Tibial nerve (tissue), 4 donors: ENCODE data around the gene PPP2R2D. TPM values are rescaled to one million over a fixed set of nuclear protein-coding genes. Genes with fewer than 3 reads are reported as not detected.

Experiments
- DNase-seq, 2 donors: peaks; one replicate each; pipeline ENCODE4 v3.0.0-alpha.2; 2019; ENCODE audit warnings: low spot score in 2 of 2
- H3K27ac ChIP-seq, 4 donors: fragments of 200-600 bp; sonication (generic) in 3 of 4; one replicate each; pipeline ENCODE4 v1.5.1; 2017 to 2019; ENCODE audit warnings: mild to moderate bottlenecking in 1 of 4
- H3K27me3 ChIP-seq, 2 donors: fragments of 200-600 bp; sonication (generic) in 1 of 2; one replicate each; pipeline versions ENCODE4 v1.5.1 to v1.6.0; 2017 to 2019
- H3K36me3 ChIP-seq, 3 donors: fragments of 200-600 bp; sonication (generic); one replicate each; pipeline ENCODE4 v1.5.1; 2018 to 2019
- H3K4me1 ChIP-seq, 4 donors: fragments of 200-600 bp; sonication (generic) in 3 of 4; one replicate each; pipeline ENCODE4 v1.5.1; 2017 to 2019
- H3K4me3 ChIP-seq, 4 donors: fragments of 200-600 bp; sonication (generic) in 3 of 4; one replicate each; pipeline ENCODE4 v1.5.1; 2017 to 2019; ENCODE audit warnings: mild to moderate bottlenecking in 1 of 4, moderate library complexity in 1 of 4
- H3K9me3 ChIP-seq, 4 donors: fragments of 200-600 bp; sonication (generic) in 3 of 4; one replicate each; pipeline ENCODE4 v1.5.1; 2017 to 2019
- EP300 ChIP-seq, 2 donors: sonication (generic); formaldehyde crosslinking; IDR thresholded peaks; one replicate each; pipeline ENCODE4 v1.6.1; 2017; ENCODE audit warnings: antibody characterized with exemption in 2 of 2, mild to moderate bottlenecking in 1 of 2
- POLR2A ChIP-seq, 2 donors: fragments of 450-650 bp; IDR thresholded peaks; one replicate each; pipeline ENCODE4 v1.6.1; 2017; ENCODE audit warnings: antibody characterized with exemption in 2 of 2, mild to moderate bottlenecking in 2 of 2, moderate library complexity in 2 of 2
- WGBS, 2 donors: methylation state at CpG; one replicate each; pipeline ENCODE4 v1.1.5; 2018; 5-methylcytosine and 5-hydroxymethylcytosine counted together
- total RNA-seq, 4 donors: library from RNA; depleted of rRNA; stranded (reverse); fragments of >200 nt; gene quantifications; one replicate each; pipeline ENCODE4 v1.1.0, GENCODE V29; 2016
- TF ChIP-seq, protein P1 (sequence below), 5 experiments: fragments of 200-600 bp in 3 of 5; fragments of 450-650 bp in 2 of 5; sonication (generic) in 3 of 5; IDR thresholded peaks; one replicate each; pipeline ENCODE4 v1.5.1; 2016 to 2019; ENCODE audit warnings: antibody characterized with exemption in 5 of 5, mild to moderate bottlenecking in 3 of 5, moderate library complexity in 2 of 5

Gene PPP2R2D
- total RNA-seq, 4 donors from 2014 or later = 22.9 to 35.1 (median 28.9) TPM

DNA sequence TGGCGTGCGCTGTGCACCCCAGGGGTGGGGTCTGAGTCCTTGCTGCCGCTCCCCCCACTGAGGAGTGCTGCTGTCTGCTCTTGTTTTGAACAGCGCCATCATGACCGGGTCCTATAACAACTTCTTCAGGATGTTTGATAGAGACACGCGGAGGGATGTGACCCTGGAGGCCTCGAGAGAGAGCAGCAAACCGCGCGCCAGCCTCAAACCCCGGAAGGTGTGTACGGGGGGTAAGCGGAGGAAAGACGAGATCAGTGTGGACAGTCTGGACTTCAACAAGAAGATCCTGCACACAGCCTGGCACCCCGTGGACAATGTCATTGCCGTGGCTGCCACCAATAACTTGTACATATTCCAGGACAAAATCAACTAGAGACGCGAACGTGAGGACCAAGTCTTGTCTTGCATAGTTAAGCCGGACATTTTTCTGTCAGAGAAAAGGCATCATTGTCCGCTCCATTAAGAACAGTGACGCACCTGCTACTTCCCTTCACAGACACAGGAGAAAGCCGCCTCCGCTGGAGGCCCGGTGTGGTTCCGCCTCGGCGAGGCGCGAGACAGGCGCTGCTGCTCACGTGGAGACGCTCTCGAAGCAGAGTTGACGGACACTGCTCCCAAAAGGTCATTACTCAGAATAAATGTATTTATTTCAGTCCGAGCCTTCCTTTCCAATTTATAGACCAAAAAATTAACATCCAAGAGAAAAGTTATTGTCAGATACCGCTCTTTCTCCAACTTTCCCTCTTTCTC, 55.0 kb downstream of the PPP2R2D start:
- no peak for TF ChIP-seq POLR2A (IDR thresholded peaks at IDR 0.05)
- TF ChIP-seq, protein P1, sequence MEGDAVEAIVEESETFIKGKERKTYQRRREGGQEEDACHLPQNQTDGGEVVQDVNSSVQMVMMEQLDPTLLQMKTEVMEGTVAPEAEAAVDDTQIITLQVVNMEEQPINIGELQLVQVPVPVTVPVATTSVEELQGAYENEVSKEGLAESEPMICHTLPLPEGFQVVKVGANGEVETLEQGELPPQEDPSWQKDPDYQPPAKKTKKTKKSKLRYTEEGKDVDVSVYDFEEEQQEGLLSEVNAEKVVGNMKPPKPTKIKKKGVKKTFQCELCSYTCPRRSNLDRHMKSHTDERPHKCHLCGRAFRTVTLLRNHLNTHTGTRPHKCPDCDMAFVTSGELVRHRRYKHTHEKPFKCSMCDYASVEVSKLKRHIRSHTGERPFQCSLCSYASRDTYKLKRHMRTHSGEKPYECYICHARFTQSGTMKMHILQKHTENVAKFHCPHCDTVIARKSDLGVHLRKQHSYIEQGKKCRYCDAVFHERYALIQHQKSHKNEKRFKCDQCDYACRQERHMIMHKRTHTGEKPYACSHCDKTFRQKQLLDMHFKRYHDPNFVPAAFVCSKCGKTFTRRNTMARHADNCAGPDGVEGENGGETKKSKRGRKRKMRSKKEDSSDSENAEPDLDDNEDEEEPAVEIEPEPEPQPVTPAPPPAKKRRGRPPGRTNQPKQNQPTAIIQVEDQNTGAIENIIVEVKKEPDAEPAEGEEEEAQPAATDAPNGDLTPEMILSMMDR (IDR thresholded peaks at IDR 0.05) = no peak
- no peak for TF ChIP-seq EP300 (IDR thresholded peaks at IDR 0.05)
- Histone ChIP-seq H3K36me3 (peaks cover 0 to 85% (median 2%) of the 10 kb centered on the region in 3 donors), H3K4me3 (no peak overlapping the region), H3K4me1 (no peaks in the 10 kb centered on the region), H3K27ac (no peak overlapping the region), H3K27me3 (no peaks in the 10 kb centered on the region), H3K9me3 (no peaks in the 10 kb centered on the region)
- WGBS, 2 donors = 93 to 94% methylated on average over 38 of the region's 38 CpGs
- no peak for DNase-seq

DNA sequence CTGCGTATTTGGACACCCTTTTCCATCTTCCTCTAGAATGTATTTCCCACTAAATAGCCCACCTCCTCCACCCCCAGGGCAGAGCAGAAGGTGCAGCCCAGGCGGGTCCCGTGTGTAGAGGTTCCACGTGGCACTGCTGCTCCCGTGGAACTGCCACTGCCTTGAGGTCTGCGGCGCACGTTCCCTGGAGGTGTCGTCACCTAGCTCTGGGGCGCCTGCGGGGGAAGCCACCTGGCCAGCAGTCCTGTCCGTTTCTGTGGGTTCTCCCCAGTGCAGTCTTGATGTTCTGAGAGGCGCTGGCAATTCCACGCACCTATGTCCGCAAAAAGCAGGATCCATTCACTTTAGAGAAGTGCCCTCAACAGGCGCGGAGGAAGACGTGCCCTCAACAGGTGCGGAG, 59.0 kb downstream of the PPP2R2D start:
- H3K36me3 ChIP-seq = peaks cover 0 to 93% (median 2%) of the 10 kb centered on the region in 3 donors

DNA sequence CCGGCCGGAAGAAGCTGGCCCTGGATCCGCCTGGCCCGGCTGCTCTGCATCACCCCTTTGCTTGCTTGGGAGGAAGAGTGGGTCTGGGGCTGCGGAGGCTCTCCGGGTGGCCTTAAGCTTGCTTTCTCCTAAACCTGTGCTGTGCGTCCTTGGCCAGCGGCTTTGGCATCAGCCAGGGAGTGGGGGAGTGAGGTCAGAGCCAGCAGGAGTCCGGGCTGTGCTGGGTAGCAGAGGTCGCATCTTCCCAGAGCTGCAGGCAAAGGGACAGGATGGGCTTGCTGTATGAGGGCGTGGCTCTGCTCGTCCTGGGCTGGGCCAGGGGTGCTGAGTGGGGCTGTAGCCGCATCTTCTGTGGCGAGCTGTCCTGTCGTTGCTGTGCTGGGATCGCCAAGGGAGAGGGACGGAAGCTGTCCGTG, 59.8 kb downstream of the PPP2R2D start:
- Histone ChIP-seq H3K27ac (no peak overlapping the region), H3K36me3 (peaks cover 0 to 94% (median 1%) of the 10 kb centered on the region in 3 donors), H3K4me1 (no peaks in the 10 kb centered on the region), H3K27me3 (no peaks in the 10 kb centered on the region), H3K9me3 (peaks cover 0 to 3% (median 0%) of the 10 kb centered on the region in 4 donors), H3K4me3 (no peak overlapping the region)
- WGBS, 2 donors = 78 to 89% methylated on average over 9 to 18 of the region's 18 CpGs
- DNase-seq = no peak
- TF ChIP-seq EP300 (IDR thresholded peaks at IDR 0.05) = no peak
- TF ChIP-seq, protein P1 (IDR thresholded peaks at IDR 0.05) = no peak
- TF ChIP-seq POLR2A (IDR thresholded peaks at IDR 0.05) = no peak

More for the DNA sequence above, 59.0 kb downstream of the PPP2R2D start:
- Histone ChIP-seq H3K27ac (no peak overlapping the region), H3K27me3 (no peaks in the 10 kb centered on the region), H3K4me1 (no peaks in the 10 kb centered on the region), H3K4me3 (no peak overlapping the region), H3K9me3 (peaks cover 0 to 3% (median 0%) of the 10 kb centered on the region in 4 donors)
- no peak for TF ChIP-seq POLR2A (IDR thresholded peaks at IDR 0.05)
- no peak for TF ChIP-seq EP300 (IDR thresholded peaks at IDR 0.05)
- TF ChIP-seq, protein P1 (IDR thresholded peaks at IDR 0.05) = no peak
- 88 to 91% methylated on average over 12 to 19 of the region's 19 CpGs for WGBS, 2 donors
- DNase-seq = no peak

DNA sequence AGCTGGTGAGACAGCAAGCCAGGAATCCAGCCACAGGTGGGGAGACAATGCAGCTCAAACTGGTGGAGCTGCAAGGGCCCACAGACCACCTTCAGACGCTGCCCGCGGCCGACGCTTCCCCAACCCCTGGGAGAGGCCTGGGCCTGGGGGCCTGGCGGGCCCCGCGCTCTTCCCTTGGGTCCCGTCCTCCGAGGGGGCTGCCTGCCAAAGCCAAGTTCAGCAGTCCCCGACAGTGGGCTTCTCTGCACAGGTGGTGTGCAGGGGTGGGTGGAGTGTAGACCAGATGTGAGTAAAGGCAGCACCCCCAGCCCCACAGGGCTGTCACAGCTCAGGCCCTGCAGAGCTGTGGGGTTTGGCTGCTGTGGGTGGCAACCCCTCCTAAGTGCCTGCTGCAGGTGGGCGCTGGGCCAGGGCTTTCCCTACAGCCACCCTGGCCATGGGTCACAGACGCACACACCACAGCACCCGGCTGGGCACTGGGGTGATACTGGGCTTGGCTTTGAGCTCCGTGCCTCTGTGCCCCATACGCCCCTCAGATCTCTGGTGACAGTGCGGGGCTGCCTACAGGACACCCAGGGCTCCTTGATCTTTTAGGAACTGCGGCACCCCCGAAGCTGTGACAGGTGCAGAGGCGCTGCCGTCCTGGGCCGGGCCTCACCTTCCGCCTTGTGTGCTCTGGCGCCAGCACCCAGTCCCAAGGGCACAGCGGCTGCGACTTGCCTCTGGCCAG, 60.4 kb downstream of the PPP2R2D start:
- WGBS, 2 donors = 81 to 94% methylated on average over 14 to 15 of the region's 26 CpGs
- TF ChIP-seq, protein P1 (IDR thresholded peaks at IDR 0.05) = no peak
- no peak for TF ChIP-seq EP300 (IDR thresholded peaks at IDR 0.05)
- no peak for TF ChIP-seq POLR2A (IDR thresholded peaks at IDR 0.05)
- no peaks in the 10 kb centered on the region for H3K4me1 ChIP-seq
- H3K4me3 ChIP-seq = no peak overlapping the region
- H3K27ac ChIP-seq = no peak overlapping the region
- no peaks in the 10 kb centered on the region for H3K27me3 ChIP-seq
- peaks cover 0 to 3% (median 0%) of the 10 kb centered on the region in 4 donors for H3K9me3 ChIP-seq
- H3K36me3 ChIP-seq = peaks cover 0 to 94% (median 0%) of the 10 kb centered on the region in 3 donors
- no peak for DNase-seq
